GM12891 (cell line): ENCODE results near the gene RNF40.

ENCODE experiments used
- DNase-seq: peaks from one replicate; pipeline ENCODE4 v3.0.0; 2011; ENCODE audit warnings: low spot score; ENCODE audit not compliant: insufficient read length
- FAIRE-seq: peaks from 2 replicates; lab custom pipeline; 2011; peaks lifted over from hg19 to GRCh38; lab: Jason Lieb, UNC
- PAX5 ChIP-seq: IDR thresholded peaks from 2 replicates; pipeline ENCODE4 v1.6.1; 2011; ENCODE audit warnings: low read length, moderate library complexity, mild to moderate bottlenecking; ENCODE audit not compliant: insufficient read depth, severe bottlenecking
- POLR2A ChIP-seq: IDR thresholded peaks from 2 replicates; pipeline ENCODE4 v1.6.1; 2011; ENCODE audit warnings: low read depth, low read length, control low read depth
- POLR2AphosphoS5 ChIP-seq: IDR thresholded peaks from 2 replicates; pipeline ENCODE4 v1.6.1; 2011; ENCODE audit warnings: low read depth, low read length, control low read depth
- POU2F2 ChIP-seq: IDR thresholded peaks from 2 replicates; pipeline ENCODE4 v1.6.1; 2011; ENCODE audit warnings: low read depth, mild to moderate bottlenecking, control low read depth, low read length, moderate library complexity
- SPI1 ChIP-seq: IDR thresholded peaks from 2 replicates; pipeline ENCODE4 v1.6.1; 2011; ENCODE audit warnings: low read depth, low read length, control low read depth
- TAF1 ChIP-seq: IDR thresholded peaks from 2 replicates; pipeline ENCODE4 v1.6.1; 2011; ENCODE audit warnings: low read depth, low read length, control low read depth

The RNF40 gene

DNA sequence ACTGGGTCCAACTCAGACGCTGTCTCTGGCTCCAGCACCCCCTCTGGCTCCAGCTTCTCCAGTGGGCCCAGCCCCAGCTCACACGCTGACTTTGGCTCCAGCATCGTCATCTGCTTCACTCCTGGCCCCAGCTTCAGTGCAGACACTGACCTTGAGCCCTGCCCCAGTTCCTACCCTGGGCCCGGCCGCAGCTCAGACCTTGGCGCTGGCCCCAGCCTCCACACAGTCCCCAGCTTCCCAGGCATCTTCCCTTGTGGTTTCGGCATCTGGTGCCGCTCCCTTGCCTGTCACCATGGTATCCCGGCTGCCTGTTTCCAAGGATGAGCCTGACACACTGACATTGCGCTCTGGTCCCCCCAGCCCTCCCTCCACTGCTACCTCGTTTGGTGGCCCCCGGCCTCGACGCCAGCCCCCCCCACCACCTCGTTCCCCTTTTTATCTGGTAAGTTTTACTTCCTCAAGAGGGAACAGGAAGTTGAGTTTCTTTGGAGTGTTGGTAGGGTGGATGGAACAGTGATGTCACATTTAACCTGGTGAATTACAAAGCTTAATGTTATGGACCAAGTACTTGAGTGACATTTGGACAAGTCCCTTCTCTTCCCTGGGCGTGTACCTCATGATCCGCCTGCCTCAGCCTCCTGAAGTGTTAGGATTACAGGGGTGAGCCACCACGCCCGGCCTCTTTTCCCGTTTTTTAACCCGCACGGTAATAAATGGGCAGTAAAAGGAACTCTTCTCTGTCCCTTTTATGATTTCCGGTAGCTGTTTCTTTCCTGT is 37.3 kb upstream of the RNF40 start:
- DNase-seq (no peak), FAIRE-seq (no peak)
- TF ChIP-seq POLR2AphosphoS5 (peak; percentile 11; the same call in 1 of the 2 replicates), PAX5 (no peak)

GRCh38 chr16:30725418-30725792 is 36.7 kb upstream of the RNF40 start:
- FAIRE-seq: no peak
- TF ChIP-seq POU2F2: no peak
- no peak for TF ChIP-seq POLR2AphosphoS5
- no peak for TF ChIP-seq POLR2A
- TF ChIP-seq TAF1: no peak
- DNase-seq: no peak

DNA sequence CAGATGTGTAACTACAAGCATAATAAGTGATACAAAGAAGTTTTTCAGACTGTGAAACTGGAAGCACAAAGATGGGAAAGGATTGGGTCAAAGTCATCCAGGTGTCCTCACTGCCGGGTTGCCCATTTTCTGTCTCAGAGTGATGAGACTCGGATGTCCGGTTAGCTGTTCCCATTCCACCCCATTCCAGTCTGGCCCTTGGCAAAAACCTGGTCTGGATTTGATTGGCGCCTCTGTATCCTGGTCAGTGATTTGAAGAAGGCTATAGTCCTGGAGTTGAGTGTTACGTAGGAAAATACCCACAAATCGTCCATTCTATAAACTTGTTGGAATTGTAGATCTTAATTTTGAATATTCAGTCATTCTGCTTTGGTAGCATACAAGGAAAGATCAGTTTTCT is 33.8 kb upstream of the RNF40 start:
- TF ChIP-seq POU2F2 (no peak), POLR2A (no peak), POLR2AphosphoS5 (no peak), PAX5 (no peak), SPI1 (no peak), TAF1 (no peak)
- FAIRE-seq (no peak), DNase-seq (no peak)

DNA sequence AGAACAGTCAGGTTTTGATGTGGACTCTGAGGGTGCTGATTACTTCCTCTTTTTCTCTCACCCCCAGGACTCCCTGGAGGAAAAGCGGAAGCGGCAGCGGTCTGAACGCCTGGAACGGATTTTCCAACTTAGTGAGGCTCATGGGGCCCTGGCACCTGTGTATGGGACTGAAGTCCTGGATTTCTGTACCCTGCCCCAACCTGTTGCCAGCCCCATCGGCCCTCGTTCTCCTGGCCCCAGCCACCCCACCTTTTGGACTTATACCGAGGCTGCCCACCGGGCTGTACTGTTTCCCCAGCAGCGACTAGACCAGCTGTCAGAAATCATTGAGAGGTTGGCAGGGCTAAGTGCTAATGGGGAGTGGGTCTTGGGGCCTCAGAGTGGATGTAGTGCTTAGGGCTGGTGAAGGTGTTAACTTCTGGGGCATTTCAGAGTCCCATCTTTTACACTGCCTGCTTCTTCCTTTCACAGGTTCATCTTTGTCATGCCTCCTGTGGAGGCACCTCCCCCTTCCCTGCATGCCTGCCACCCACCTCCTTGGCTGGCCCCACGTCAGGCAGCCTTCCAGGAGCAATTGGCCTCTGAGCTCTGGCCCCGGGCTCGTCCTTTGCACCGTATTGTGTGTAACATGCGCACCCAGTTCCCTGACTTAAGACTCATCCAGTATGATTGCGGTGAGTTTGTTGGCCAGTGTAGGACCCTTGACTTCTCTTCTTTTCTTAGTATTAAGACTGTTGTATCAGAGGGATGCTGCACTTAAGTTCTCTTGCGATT is 33.0 kb upstream of the RNF40 start:
- DNase-seq: no peak
- FAIRE-seq: peak; percentile 38

DNA sequence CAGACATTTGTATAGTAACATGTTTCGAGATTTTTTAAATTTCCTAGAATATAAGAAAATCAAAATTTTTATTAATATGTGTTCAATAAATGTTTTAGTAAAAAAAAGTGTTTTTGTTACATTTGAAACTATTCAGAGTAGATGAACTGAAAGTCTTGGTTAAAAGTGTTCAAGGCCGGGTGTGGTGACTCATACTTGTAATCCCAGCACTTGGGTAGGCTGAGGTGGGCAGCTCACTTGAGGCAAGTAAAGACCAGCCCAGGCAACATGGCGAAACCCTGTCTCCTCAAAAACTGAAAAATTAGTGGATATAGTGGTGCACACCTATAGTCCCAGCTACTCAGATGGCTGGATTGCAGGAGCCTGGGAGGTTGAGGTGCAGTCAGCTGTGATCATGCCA is 30.7 kb upstream of the RNF40 start:
- TF ChIP-seq TAF1 (no peak), SPI1 (no peak), PAX5 (no peak), POLR2A (no peak), POLR2AphosphoS5 (peak; percentile 30), POU2F2 (0 out of 2 replicates have a peak, but pooled peaks have one; percentile 22)
- no peak for DNase-seq
- peak; percentile 48 for FAIRE-seq

More for the DNA sequence above, 33.0 kb upstream of the RNF40 start:
- no peak for TF ChIP-seq PAX5
- TF ChIP-seq TAF1: no peak
- no peak for TF ChIP-seq POLR2AphosphoS5
- no peak for TF ChIP-seq SPI1
- no peak for TF ChIP-seq POLR2A
- no peak for TF ChIP-seq POU2F2

- TF ChIP-seq PAX5 (no peak), POLR2AphosphoS5 (no peak), POLR2A (no peak), POU2F2 (no peak), SPI1 (no peak), TAF1 (no peak)
- no peak for DNase-seq
- FAIRE-seq: no peak
These were observed 24.9 kb upstream of the RNF40 start for GRCh38 chr16:30736995-30737793.

DNA sequence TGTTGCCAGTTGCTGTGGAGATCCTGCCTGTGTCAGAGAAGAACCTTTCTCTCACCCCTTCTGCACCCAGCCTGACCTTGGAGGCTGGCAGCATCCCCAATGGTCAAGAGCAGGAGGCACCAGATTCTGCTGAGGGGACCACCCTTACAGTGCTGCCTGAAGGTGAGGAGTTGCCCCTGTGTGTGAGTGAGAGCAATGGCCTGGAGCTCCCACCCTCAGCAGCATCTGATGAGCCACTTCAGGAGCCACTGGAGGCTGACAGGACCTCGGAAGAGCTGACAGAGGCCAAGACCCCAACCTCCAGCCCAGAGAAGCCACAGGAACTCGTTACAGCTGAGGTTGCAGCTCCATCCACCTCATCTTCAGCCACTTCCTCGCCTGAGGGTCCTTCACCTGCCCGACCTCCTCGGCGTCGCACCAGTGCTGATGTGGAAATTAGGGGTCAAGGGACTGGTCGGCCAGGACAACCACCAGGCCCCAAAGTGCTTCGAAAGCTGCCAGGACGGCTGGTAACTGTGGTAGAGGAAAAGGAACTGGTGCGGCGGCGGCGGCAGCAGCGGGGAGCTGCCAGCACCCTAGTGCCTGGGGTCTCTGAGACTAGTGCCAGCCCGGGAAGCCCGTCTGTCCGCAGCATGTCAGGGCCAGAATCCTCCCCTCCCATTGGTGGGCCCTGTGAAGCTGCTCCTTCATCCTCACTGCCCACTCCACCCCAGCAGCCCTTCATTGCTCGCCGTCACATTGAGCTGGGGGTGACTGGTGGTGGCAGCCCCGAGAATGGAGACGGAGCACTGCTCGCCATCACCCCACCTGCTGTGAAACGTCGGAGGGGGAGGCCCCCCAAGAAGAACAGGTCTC is 24.1 kb upstream of the RNF40 start:
- no peak for DNase-seq
- no peak for FAIRE-seq
- no peak for TF ChIP-seq POU2F2
- no peak for TF ChIP-seq TAF1
- no peak for TF ChIP-seq POLR2AphosphoS5
- no peak for TF ChIP-seq PAX5
- TF ChIP-seq SPI1: no peak
- no peak for TF ChIP-seq POLR2A

DNA sequence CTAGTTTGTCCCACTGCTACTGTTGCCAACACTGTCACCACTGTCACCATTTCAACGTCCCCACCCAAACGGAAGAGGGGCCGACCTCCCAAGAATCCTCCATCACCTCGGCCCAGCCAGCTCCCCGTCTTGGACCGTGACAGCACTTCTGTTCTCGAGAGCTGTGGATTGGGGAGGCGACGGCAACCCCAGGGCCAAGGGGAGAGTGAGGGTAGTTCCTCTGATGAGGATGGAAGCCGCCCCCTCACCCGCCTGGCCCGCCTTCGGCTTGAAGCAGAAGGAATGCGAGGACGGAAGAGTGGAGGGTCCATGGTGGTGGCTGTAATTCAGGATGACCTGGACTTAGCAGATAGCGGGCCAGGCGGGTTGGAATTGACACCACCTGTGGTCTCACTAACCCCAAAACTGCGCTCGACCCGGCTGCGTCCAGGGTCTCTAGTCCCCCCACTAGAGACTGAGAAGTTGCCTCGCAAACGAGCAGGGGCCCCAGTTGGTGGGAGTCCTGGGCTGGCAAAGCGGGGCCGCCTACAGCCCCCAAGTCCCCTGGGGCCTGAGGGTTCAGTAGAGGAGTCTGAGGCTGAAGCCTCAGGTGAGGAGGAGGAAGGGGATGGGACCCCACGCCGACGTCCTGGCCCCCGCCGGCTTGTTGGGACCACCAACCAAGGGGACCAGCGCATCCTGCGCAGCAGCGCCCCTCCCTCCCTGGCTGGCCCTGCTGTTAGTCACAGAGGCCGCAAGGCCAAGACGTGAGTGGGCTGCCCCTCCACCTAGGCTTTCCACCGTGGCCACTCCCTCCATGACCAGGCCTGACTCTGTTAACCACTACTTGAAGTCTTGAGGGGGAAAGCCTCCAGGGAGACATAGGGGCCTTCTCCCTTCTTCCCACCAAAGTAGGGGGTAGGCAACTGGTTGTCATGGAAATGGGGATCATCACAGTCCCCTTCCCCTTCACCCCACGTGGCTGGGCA is 22.9 kb upstream of the RNF40 start:
- FAIRE-seq (no peak), DNase-seq (no peak)
- no peak for TF ChIP-seq POLR2A
- TF ChIP-seq POLR2AphosphoS5: peak; percentile 44
